Measurements from ENCODE around the gene OST4.

DNA sequence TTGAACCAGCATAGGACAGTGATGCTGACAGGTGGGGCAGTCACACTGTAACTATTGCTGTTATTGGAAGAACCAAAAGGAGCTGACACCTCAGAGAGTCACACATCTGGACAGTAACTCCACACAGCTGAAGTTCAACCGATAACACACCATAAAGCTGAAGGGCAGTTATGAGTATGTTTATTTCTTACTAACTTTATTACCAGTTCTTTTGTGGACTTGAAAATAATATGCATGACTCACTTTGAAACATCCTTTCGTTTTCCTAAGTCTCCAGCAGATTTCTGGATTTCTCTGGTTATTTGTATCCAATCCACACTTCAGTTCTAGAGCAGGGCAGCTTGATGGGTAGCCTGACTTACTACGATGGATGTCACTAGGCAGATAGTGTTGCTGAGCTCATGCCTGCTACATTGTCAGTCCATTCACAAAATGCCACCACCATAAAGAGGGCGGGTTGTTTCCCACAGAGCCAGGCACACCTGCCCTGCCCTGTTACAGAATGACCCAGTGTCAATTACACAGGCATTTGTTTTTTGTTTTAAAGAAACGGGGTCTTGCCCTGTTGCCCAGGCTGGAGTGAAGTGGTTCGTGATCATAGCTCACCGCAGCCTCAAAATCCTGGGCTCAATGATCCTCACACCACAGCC, 28.3 kb downstream of the OST4 start:
- TF ChIP-seq, protein P1, sequence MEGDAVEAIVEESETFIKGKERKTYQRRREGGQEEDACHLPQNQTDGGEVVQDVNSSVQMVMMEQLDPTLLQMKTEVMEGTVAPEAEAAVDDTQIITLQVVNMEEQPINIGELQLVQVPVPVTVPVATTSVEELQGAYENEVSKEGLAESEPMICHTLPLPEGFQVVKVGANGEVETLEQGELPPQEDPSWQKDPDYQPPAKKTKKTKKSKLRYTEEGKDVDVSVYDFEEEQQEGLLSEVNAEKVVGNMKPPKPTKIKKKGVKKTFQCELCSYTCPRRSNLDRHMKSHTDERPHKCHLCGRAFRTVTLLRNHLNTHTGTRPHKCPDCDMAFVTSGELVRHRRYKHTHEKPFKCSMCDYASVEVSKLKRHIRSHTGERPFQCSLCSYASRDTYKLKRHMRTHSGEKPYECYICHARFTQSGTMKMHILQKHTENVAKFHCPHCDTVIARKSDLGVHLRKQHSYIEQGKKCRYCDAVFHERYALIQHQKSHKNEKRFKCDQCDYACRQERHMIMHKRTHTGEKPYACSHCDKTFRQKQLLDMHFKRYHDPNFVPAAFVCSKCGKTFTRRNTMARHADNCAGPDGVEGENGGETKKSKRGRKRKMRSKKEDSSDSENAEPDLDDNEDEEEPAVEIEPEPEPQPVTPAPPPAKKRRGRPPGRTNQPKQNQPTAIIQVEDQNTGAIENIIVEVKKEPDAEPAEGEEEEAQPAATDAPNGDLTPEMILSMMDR (IDR thresholded peaks at IDR 0.05; ENCODE audit: insufficient read depth, low read length), result no peak
- no peak; the same call in 1 of the 2 replicates for TF ChIP-seq POLR2AphosphoS5 (IDR thresholded peaks at IDR 0.05; ENCODE audit: low read depth)

Data from HL-60 (cell line).